ENCODE results near the gene SPO11. TPM values are rescaled to one million over a fixed set of nuclear protein-coding genes. Genes with fewer than 3 reads are reported as not detected.

The SPO11 gene
- total and polyA plus RNA-seq, 9 of the 15 experiments (the other 6 are each of a cell fraction or from before 2014, with no cell fraction given) = not detected

DNA sequence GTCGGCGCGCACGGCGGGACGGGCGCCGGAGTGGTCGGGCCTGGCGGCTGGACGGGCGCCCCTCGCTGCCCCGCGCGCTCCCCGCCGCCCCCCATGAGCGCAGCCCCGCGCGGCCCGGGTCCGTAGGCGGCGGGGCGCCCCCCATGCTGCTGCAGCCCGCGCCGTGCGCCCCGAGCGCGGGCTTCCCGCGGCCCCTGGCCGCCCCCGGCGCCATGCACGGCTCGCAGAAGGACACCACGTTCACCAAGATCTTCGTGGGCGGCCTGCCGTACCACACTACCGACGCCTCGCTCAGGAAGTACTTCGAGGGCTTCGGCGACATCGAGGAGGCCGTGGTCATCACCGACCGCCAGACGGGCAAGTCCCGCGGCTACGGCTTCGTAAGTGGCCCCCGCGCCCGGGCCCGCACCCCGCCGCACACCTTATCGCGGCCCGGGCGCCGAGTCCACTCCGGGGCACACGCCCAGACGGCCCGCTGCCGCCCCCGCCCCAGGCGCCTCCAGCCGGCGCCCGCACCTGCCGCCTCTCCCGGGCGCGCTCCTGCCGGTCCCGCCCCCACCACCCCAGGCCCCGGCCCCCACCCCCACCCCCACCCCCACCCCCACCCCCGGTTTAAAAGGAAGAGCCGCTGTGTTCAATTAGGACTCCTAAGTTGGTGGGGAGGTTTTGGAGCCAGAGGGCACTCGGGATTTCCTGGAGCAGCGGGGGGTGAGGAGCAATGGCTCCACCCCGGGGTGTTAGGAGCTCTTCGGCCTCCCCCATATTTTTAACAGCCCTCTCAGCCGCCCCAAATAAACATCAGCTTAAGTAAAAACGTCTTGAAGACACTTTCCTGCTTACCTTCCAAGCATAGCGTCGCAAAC is 62.1 kb downstream of the SPO11 start (continued):
- TF ChIP-seq HMGN3 (IDR thresholded peaks at IDR 0.05; ENCODE audit: borderline replicate concordance, extremely low read depth, insufficient read length, low read depth, low read length) (peak; percentile 59), KDM2B (CRISPR knock-in tag; IDR thresholded peaks at IDR 0.05) (0 out of 2 replicates have a peak, but pooled peaks have one; percentile 35), IRF2 (CRISPR knock-in tag; IDR thresholded peaks at IDR 0.05) (no peak), CAMTA2 (CRISPR knock-in tag; conservative IDR thresholded peaks at IDR 0.05) (no peak), NFRKB (IDR thresholded peaks at IDR 0.05; ENCODE audit: low read depth) (no peak), NR2F6 (CRISPR knock-in tag; IDR thresholded peaks at IDR 0.05) (no peak), PRPF4 (IDR thresholded peaks at IDR 0.05; ENCODE audit: insufficient read depth, low read depth, low read length, poor library complexity, severe bottlenecking) (no peak), MAZ (CRISPR knock-in tag; conservative IDR thresholded peaks at IDR 0.05 in 1 of 2, IDR thresholded peaks at IDR 0.05 in 1 of 2) (peak in 1 of 2 experiments; percentile 38; a peak in 2 of 4 replicates), JUNB (CRISPR knock-in tag; conservative IDR thresholded peaks at IDR 0.05) (no peak), E2F3 (CRISPR knock-in tag; IDR thresholded peaks at IDR 0.05) (0 out of 2 replicates have a peak, but pooled peaks have one; percentile 12), BHLHE40 (IDR thresholded peaks at IDR 0.05; ENCODE audit: low read length) (no peak), SRF (CRISPR knock-in tag; IDR thresholded peaks at IDR 0.05) (no peak), SIN3A (IDR thresholded peaks at IDR 0.05; ENCODE audit: borderline replicate concordance in 2 of 2, control insufficient read depth in 1 of 2, low read depth in 2 of 2, low read length in 2 of 2) (peak in 1 of 2 experiments; percentile 25; a peak in 2 of 4 replicates), ELF2 (CRISPR knock-in tag; IDR thresholded peaks at IDR 0.05) (no peak)
- TF ChIP-seq, protein P1, sequence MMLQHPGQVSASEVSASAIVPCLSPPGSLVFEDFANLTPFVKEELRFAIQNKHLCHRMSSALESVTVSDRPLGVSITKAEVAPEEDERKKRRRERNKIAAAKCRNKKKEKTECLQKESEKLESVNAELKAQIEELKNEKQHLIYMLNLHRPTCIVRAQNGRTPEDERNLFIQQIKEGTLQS (IDR thresholded peaks at IDR 0.05) = no peak
- TF ChIP-seq, protein P1 (CRISPR knock-in tag; conservative IDR thresholded peaks at IDR 0.05) = no peak
- TF ChIP-seq, protein P2, sequence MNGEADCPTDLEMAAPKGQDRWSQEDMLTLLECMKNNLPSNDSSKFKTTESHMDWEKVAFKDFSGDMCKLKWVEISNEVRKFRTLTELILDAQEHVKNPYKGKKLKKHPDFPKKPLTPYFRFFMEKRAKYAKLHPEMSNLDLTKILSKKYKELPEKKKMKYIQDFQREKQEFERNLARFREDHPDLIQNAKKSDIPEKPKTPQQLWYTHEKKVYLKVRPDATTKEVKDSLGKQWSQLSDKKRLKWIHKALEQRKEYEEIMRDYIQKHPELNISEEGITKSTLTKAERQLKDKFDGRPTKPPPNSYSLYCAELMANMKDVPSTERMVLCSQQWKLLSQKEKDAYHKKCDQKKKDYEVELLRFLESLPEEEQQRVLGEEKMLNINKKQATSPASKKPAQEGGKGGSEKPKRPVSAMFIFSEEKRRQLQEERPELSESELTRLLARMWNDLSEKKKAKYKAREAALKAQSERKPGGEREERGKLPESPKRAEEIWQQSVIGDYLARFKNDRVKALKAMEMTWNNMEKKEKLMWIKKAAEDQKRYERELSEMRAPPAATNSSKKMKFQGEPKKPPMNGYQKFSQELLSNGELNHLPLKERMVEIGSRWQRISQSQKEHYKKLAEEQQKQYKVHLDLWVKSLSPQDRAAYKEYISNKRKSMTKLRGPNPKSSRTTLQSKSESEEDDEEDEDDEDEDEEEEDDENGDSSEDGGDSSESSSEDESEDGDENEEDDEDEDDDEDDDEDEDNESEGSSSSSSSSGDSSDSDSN (IDR thresholded peaks at IDR 0.05; ENCODE audit: borderline replicate concordance in 1 of 2, low read depth in 2 of 2, low read length in 2 of 2) = 0 out of 4 replicates have a peak, but pooled peaks have one; percentile 39 to 67
- TF ChIP-seq, protein P3, sequence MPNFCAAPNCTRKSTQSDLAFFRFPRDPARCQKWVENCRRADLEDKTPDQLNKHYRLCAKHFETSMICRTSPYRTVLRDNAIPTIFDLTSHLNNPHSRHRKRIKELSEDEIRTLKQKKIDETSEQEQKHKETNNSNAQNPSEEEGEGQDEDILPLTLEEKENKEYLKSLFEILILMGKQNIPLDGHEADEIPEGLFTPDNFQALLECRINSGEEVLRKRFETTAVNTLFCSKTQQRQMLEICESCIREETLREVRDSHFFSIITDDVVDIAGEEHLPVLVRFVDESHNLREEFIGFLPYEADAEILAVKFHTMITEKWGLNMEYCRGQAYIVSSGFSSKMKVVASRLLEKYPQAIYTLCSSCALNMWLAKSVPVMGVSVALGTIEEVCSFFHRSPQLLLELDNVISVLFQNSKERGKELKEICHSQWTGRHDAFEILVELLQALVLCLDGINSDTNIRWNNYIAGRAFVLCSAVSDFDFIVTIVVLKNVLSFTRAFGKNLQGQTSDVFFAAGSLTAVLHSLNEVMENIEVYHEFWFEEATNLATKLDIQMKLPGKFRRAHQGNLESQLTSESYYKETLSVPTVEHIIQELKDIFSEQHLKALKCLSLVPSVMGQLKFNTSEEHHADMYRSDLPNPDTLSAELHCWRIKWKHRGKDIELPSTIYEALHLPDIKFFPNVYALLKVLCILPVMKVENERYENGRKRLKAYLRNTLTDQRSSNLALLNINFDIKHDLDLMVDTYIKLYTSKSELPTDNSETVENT (CRISPR knock-in tag; IDR thresholded peaks at IDR 0.05) = peak; percentile 53; the same call in 1 of the 2 replicates
